BJ (cell line): Measurements from ENCODE around the gene MRPL39. TPM values are rescaled to one million over a fixed set of nuclear protein-coding genes. Genes with fewer than 3 reads are reported as not detected.

Source experiments
- CTCF ChIA-PET: fragments of 350-600 bp; formaldehyde crosslinking; extraction: SDS; loops from one replicate; lab custom pipeline; 2021; ENCODE audit warnings: antibody characterized with exemption, inconsistent platforms; lab: Yijun Ruan, JAX
- POLR2A ChIA-PET: fragments of 300-600 bp; sonication (Branson Sonifier 250); formaldehyde crosslinking; extraction: SDS; loops from one replicate; lab custom pipeline; 2021; ENCODE audit warnings: antibody characterized with exemption; lab: Charles Lee
- DNase-seq: peaks from one replicate; pipeline ENCODE4 v3.0.0-alpha.2; 2011; ENCODE audit warnings: low read depth
- H3K27me3 ChIP-seq: 2 replicates; pipeline ENCODE4 v1.6.0; 2011; ENCODE audit warnings: low read length; ENCODE audit not compliant: control insufficient read depth, insufficient read depth
- H3K36me3 ChIP-seq: 2 replicates; pipeline ENCODE4 v1.5.1; 2011; ENCODE audit warnings: low read length; ENCODE audit not compliant: control insufficient read depth, insufficient read depth
- H3K4me3 ChIP-seq: 2 replicates; pipeline ENCODE4 v1.5.1; 2011; ENCODE audit warnings: low read depth, mild to moderate bottlenecking, control low read depth, low read length
- polyA minus RNA-seq: library from RNA; depleted of rRNA, polyadenylated mRNA; stranded (reverse); fragments of >200 nt; gene quantifications from 2 replicates; pipeline ENCODE4 v1.2.3, GENCODE V29; 2011; rRNA and poly(A)+ RNA removed
- polyA plus RNA-seq: library from polyadenylated mRNA; depleted of rRNA; stranded (reverse); fragments of >200 nt; gene quantifications from 2 replicates; pipeline ENCODE4 v1.2.3, GENCODE V29; 2011; rRNA removed
- TF ChIP-seq, protein P1 (sequence below): IDR thresholded peaks from 2 replicates; pipeline ENCODE4 v1.5.1; 2011; ENCODE audit warnings: low read depth, mild to moderate bottlenecking, control low read depth, inconsistent platforms, low read length, moderate library complexity; ENCODE audit not compliant: insufficient read depth

MRPL39 gene
- polyA plus RNA-seq (11.6 and 26.4 TPM in 2 replicates), polyA minus RNA-seq (6.2 and 6.7 TPM in 2 replicates)

- POLR2A ChIA-PET: no interaction called here
- CTCF ChIA-PET: interaction anchor here (0.5 to 3.4 kb wide), 28 partner anchors 9 to 1123 kb away, joined by 3 to 40 read pairs (median 4); partner anchors contain the start of genes ATP5PF, GABPA and JAM2
- TF ChIP-seq, protein P1, sequence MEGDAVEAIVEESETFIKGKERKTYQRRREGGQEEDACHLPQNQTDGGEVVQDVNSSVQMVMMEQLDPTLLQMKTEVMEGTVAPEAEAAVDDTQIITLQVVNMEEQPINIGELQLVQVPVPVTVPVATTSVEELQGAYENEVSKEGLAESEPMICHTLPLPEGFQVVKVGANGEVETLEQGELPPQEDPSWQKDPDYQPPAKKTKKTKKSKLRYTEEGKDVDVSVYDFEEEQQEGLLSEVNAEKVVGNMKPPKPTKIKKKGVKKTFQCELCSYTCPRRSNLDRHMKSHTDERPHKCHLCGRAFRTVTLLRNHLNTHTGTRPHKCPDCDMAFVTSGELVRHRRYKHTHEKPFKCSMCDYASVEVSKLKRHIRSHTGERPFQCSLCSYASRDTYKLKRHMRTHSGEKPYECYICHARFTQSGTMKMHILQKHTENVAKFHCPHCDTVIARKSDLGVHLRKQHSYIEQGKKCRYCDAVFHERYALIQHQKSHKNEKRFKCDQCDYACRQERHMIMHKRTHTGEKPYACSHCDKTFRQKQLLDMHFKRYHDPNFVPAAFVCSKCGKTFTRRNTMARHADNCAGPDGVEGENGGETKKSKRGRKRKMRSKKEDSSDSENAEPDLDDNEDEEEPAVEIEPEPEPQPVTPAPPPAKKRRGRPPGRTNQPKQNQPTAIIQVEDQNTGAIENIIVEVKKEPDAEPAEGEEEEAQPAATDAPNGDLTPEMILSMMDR: peak; percentile 85
Measured at GRCh38 chr21:25607151-25608043, at the start of gene MRPL39. Gene MRPL39, minus strand, starts transcription at chr21:25607481. Its CDS starts 6 bp downstream, at chr21:25607475.

DNA sequence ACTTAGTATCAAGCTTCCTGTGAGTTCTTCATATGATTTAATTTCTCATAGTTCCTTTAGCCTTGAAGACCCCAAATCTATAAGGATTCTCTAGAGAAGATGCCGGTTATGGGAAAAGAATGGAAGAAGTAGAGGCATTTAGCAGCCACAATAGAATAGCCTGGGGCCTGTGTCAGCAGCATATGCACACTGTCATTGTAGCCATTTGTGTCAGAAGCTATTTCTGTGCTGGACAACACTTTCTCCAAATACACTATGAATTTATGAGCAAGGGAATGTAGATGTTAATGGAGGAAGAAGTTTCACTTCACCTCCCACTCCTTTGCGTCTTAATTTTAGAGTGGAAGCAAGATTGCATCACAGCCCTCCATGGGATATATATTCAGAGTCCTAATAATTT is 49.1 kb upstream of the MRPL39 start:
- ChIA-PET POLR2A (no interaction called here), CTCF (interaction anchor here (0.8 kb wide), 1 partner anchor 28 kb away, joined by 3 read pairs; no protein-coding TSS in a partner anchor)
- no peak for DNase-seq
- no peaks in the 10 kb centered on the region for H3K36me3 ChIP-seq
- H3K27me3 ChIP-seq: no peaks in the 10 kb centered on the region
- TF ChIP-seq, protein P1: no peak
- no peak overlapping the region for H3K4me3 ChIP-seq

More at GRCh38 chr21:25607151-25608043, at the start of gene MRPL39:
- peaks cover 5% of the 10 kb centered on the region for H3K36me3 ChIP-seq
- DNase-seq: peak; percentile 17
- no peaks in the 10 kb centered on the region for H3K27me3 ChIP-seq
- H3K4me3 ChIP-seq: peak within 1 kb of the TSS; percentile 78

DNA sequence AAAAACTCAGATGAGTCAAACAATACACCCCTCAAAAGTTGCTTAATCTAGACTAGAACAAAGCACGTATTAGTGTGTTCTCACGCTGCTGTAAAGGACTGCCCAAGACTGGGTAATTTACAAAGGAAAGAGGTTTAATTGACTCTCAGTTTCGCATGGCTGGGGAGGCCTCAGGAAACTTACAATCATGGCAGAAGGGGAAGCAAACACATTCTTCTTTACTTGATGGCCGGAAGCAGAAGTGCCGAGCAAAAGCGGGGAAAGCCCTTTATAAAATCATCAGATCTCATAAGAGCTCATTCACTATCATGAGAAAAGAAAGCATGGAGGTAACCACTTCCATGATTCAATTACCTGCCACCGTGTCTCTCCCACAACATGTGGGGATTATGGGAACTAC is 41.9 kb upstream of the MRPL39 start:
- CTCF ChIA-PET: no interaction called here
- DNase-seq: no peak
- no peaks in the 10 kb centered on the region for H3K36me3 ChIP-seq
- POLR2A ChIA-PET: no interaction called here
- TF ChIP-seq, protein P1: no peak
- no peak overlapping the region for H3K4me3 ChIP-seq
- no peaks in the 10 kb centered on the region for H3K27me3 ChIP-seq

GRCh38 chr21:25647647-25648046 is 40.4 kb upstream of the MRPL39 start:
- POLR2A ChIA-PET: no interaction called here
- DNase-seq: no peak

DNA sequence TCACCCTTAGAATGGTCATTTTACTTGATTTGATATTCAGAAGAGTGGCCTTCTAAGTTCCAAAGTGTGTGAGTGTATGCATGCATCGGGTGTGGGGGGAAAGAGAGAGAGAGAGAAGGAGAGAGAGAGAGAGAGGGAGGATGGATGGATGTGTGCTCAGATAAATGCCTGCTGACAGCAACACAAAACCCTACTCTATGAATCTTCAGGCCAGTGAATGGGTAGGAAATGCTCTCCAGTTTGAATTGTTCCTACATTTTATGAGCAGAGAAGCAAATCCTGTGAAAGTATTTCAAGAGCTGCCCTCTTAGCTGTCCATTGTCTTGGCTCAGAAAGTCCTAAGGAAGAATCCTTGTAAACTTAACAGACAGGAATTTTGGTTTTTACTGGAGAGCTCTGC is 39.2 kb upstream of the MRPL39 start:
- DNase-seq: no peak
- no peak overlapping the region for H3K4me3 ChIP-seq
- H3K27me3 ChIP-seq: no peaks in the 10 kb centered on the region
- ChIA-PET CTCF (no interaction called here), POLR2A (no interaction called here)
- no peaks in the 10 kb centered on the region for H3K36me3 ChIP-seq
- TF ChIP-seq, protein P1: no peak

More at GRCh38 chr21:25647647-25648046, 40.4 kb upstream of the MRPL39 start:
- Histone ChIP-seq H3K36me3 (no peaks in the 10 kb centered on the region), H3K27me3 (no peaks in the 10 kb centered on the region), H3K4me3 (no peak overlapping the region)
- CTCF ChIA-PET: interaction anchor here (0.6 kb wide), 1 partner anchor 22 kb away, joined by 4 read pairs; no protein-coding TSS in a partner anchor
- TF ChIP-seq, protein P1: no peak
